RWPE2 (cell line): ENCODE results near the gene DVL2.

Source experiments
- ATAC-seq: fragments of 200-7000 bp; cut with Tn5 transposase; 3 replicates; pipeline ENCODE4 v1.9.1; 2021; ENCODE audit warnings: low read depth
- DNase-seq: peaks from one replicate; pipeline ENCODE4 v3.0.0-alpha.2; 2020; ENCODE audit warnings: low spot score
- H3K27ac ChIP-seq: fragments of 450-650 bp; 2 replicates; pipeline ENCODE4 v1.5.1; 2017; ENCODE audit warnings: mild to moderate bottlenecking; ENCODE audit not compliant: poor library complexity, severe bottlenecking
- H3K27me3 ChIP-seq: fragments of 250-450 bp; sonication (Bioruptor Pico); 2 replicates; pipeline ENCODE4 v1.5.1; 2021; ENCODE audit warnings: mild to moderate bottlenecking, moderate library complexity; ENCODE audit not compliant: insufficient read depth, poor library complexity, severe bottlenecking
- H3K36me3 ChIP-seq: fragments of 250-450 bp; sonication (Bioruptor Pico); 2 replicates; pipeline ENCODE4 v1.5.1; 2020; ENCODE audit warnings: low read depth, mild to moderate bottlenecking, moderate library complexity
- H3K4me1 ChIP-seq: fragments of 250-450 bp; sonication (Bioruptor Pico); 2 replicates; pipeline ENCODE4 v1.5.1; 2021; ENCODE audit warnings: mild to moderate bottlenecking, moderate library complexity; ENCODE audit not compliant: insufficient read depth, poor library complexity, severe bottlenecking
- H3K4me3 ChIP-seq: fragments of 250-450 bp; sonication (Bioruptor Pico); 2 replicates; pipeline ENCODE4 v1.5.1; 2021; ENCODE audit warnings: mild to moderate bottlenecking, moderate library complexity; ENCODE audit not compliant: severe bottlenecking
- H3K9me3 ChIP-seq: fragments of 250-450 bp; sonication (Bioruptor Pico); 2 replicates; pipeline ENCODE4 v1.5.1; 2021; ENCODE audit warnings: mild to moderate bottlenecking, moderate library complexity; ENCODE audit not compliant: severe bottlenecking
- TF ChIP-seq, protein P1 (sequence below): fragments of 450-650 bp; IDR thresholded peaks from one replicate; pipeline ENCODE4 v1.5.1; 2017; ENCODE audit warnings: mild to moderate bottlenecking, moderate library complexity; ENCODE audit not compliant: poor library complexity, severe bottlenecking

Gene DVL2

GRCh38 chr17:7225711-7226331, 8.5 kb downstream of the DVL2 start:
- no peak overlapping the region for H3K4me3 ChIP-seq
- ATAC-seq: no peak
- no peaks in the 10 kb centered on the region for H3K27me3 ChIP-seq
- peaks cover 9% of the 10 kb centered on the region for H3K4me1 ChIP-seq
- DNase-seq: no peak
- TF ChIP-seq, protein P1, sequence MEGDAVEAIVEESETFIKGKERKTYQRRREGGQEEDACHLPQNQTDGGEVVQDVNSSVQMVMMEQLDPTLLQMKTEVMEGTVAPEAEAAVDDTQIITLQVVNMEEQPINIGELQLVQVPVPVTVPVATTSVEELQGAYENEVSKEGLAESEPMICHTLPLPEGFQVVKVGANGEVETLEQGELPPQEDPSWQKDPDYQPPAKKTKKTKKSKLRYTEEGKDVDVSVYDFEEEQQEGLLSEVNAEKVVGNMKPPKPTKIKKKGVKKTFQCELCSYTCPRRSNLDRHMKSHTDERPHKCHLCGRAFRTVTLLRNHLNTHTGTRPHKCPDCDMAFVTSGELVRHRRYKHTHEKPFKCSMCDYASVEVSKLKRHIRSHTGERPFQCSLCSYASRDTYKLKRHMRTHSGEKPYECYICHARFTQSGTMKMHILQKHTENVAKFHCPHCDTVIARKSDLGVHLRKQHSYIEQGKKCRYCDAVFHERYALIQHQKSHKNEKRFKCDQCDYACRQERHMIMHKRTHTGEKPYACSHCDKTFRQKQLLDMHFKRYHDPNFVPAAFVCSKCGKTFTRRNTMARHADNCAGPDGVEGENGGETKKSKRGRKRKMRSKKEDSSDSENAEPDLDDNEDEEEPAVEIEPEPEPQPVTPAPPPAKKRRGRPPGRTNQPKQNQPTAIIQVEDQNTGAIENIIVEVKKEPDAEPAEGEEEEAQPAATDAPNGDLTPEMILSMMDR: no peak
- H3K9me3 ChIP-seq: no peaks in the 10 kb centered on the region
- no peak overlapping the region for H3K27ac ChIP-seq
- peaks cover 86% of the 10 kb centered on the region for H3K36me3 ChIP-seq

GRCh38 chr17:7224661-7225111, 9.6 kb downstream of the DVL2 start:
- DNase-seq: no peak
- Histone ChIP-seq H3K27ac (no peak overlapping the region), H3K4me3 (no peak overlapping the region), H3K27me3 (no peaks in the 10 kb centered on the region), H3K4me1 (peaks cover 9% of the 10 kb centered on the region), H3K36me3 (peaks cover 76% of the 10 kb centered on the region), H3K9me3 (no peaks in the 10 kb centered on the region)
- ATAC-seq: no peak
- TF ChIP-seq, protein P1: no peak

GRCh38 chr17:7224110-7224509, 10.2 kb downstream of the DVL2 start:
- ATAC-seq (no peak), DNase-seq (no peak)
- Histone ChIP-seq H3K4me1 (peaks cover 9% of the 10 kb centered on the region), H3K9me3 (no peaks in the 10 kb centered on the region), H3K27ac (no peak overlapping the region), H3K36me3 (peaks cover 71% of the 10 kb centered on the region), H3K4me3 (no peak overlapping the region), H3K27me3 (no peaks in the 10 kb centered on the region)
- TF ChIP-seq, protein P1: no peak

- ATAC-seq: no peak
- Histone ChIP-seq H3K4me3 (no peak overlapping the region), H3K27me3 (no peaks in the 10 kb centered on the region), H3K27ac (no peak overlapping the region), H3K4me1 (peaks cover 8% of the 10 kb centered on the region), H3K36me3 (peaks cover 63% of the 10 kb centered on the region), H3K9me3 (no peaks in the 10 kb centered on the region)
- DNase-seq: no peak
- TF ChIP-seq, protein P1: no peak
These were observed 10.9 kb downstream of the DVL2 start for GRCh38 chr17:7223375-7223774.

GRCh38 chr17:7222972-7223292, 11.4 kb downstream of the DVL2 start:
- H3K4me1 ChIP-seq: peaks cover 5% of the 10 kb centered on the region
- no peak for DNase-seq
- H3K36me3 ChIP-seq: peaks cover 59% of the 10 kb centered on the region
- no peaks in the 10 kb centered on the region for H3K9me3 ChIP-seq
- no peak overlapping the region for H3K4me3 ChIP-seq
- TF ChIP-seq, protein P1: no peak
- no peaks in the 10 kb centered on the region for H3K27me3 ChIP-seq
- no peak for ATAC-seq
- H3K27ac ChIP-seq: no peak overlapping the region
